Testis (tissue), 3 donors: ENCODE measurements around the gene HSPA5. TPM values are rescaled to one million over a fixed set of nuclear protein-coding genes. Genes with fewer than 3 reads are reported as not detected.
"Not testable (repeated sequence)": the region's sequence is repeated elsewhere in the genome, so short reads cannot be mapped to it uniquely, and the experiment has no call there.

Experiments
- DNase-seq: peaks from one replicate; pipeline ENCODE4 v3.0.0-alpha.2; 2019
- H3K27ac ChIP-seq, 2 donors: fragments of 200-600 bp; sonication (generic); one replicate each; pipeline ENCODE4 v1.5.1; 2019
- H3K27me3 ChIP-seq: fragments of 200-600 bp; sonication (generic); one replicate; pipeline ENCODE4 v1.5.1; 2019
- H3K36me3 ChIP-seq: fragments of 200-600 bp; sonication (generic); one replicate; pipeline ENCODE4 v1.5.1; 2017; ENCODE audit warnings: low read depth; ENCODE audit errors: missing control alignments
- H3K4me1 ChIP-seq: fragments of 200-600 bp; sonication (generic); one replicate; pipeline ENCODE4 v1.5.1; 2019
- H3K4me3 ChIP-seq, 2 donors: fragments of 200-600 bp; sonication (generic); one replicate each; pipeline ENCODE4 v1.5.1; 2017 to 2019
- H3K9me3 ChIP-seq: fragments of 200-600 bp; sonication (generic); one replicate; pipeline ENCODE4 v1.5.1; 2017
- CTCF ChIP-seq, 3 experiments: fragments of 450-650 bp in 2 of 3; fragments of 200-600 bp in 1 of 3; sonication (generic) in 1 of 3; IDR thresholded peaks; one replicate each; pipeline ENCODE4 v1.5.1; 2016 to 2019; ENCODE audit warnings: antibody characterized with exemption in 3 of 3, mild to moderate bottlenecking in 2 of 3, moderate library complexity in 1 of 3
- POLR2A ChIP-seq: fragments of 450-650 bp; IDR thresholded peaks from one replicate; pipeline ENCODE4 v1.6.1; 2017; ENCODE audit warnings: antibody characterized with exemption, mild to moderate bottlenecking, moderate library complexity
- WGBS, 2 donors: methylation state at CpG; one replicate each; pipeline ENCODE4 v1.1.5; 2018; 5-methylcytosine and 5-hydroxymethylcytosine counted together
- intact Hi-C: fragments of 100-400 bp; cut with DNase I; formaldehyde crosslinking; loops from one replicate; pipeline ENCODE4 v1.15.1; 2023; ENCODE audit warnings: low total_unique reads
- polyA plus RNA-seq: library from polyadenylated mRNA; stranded (reverse); fragments of 350-450 nt; fragmentation: Illumina TruSeq; extraction: RNeasy Lipid Tissue Mini Kit (QIAGEN cat#74804); gene quantifications from one replicate; pipeline ENCODE4 v1.2.3, GENCODE V29; 2014; ENCODE audit warnings: low read depth, low replicate concordance; ENCODE audit not compliant: insufficient read depth
- total RNA-seq, 2 donors: library from RNA; depleted of rRNA; stranded (reverse); fragments of >200 nt; gene quantifications; one replicate each; pipeline ENCODE4 v1.2.3, GENCODE V29; 2016

HSPA5 gene
- total and polyA plus RNA-seq, 3 donors from 2014 or later, result 183 to 331 (median 190) TPM

GRCh38 chr9:125202846-125203618, 38.1 kb downstream of the HSPA5 start:
- no peaks in the 10 kb centered on the region for H3K36me3 ChIP-seq
- intact Hi-C loops, result no loop called here
- no peak overlapping the region for H3K4me3 ChIP-seq
- H3K9me3 ChIP-seq, result no peaks in the 10 kb centered on the region
- peaks cover 3% of the 10 kb centered on the region for H3K4me1 ChIP-seq
- H3K27ac ChIP-seq, result no peak overlapping the region
- no peaks in the 10 kb centered on the region for H3K27me3 ChIP-seq
- DNase-seq, result no peak
- 87 to 100% methylated on average over 1 of the region's 1 CpG for WGBS, 2 donors
- TF ChIP-seq POLR2A (no peak), CTCF (IDR thresholded peaks at IDR 0.05) (no peak)

- Histone ChIP-seq H3K4me1 (peaks cover 3% of the 10 kb centered on the region), H3K4me3 (peak within 1 kb of the TSS; percentile 69 to 73), H3K9me3 (no peaks in the 10 kb centered on the region), H3K36me3 (no peaks in the 10 kb centered on the region), H3K27me3 (no peaks in the 10 kb centered on the region), H3K27ac (peak within 1 kb of the TSS; percentile 59 to 82)
- DNase-seq, result peak; percentile 94
- no peak for TF ChIP-seq CTCF (IDR thresholded peaks at IDR 0.05)
- peak; percentile 57 for TF ChIP-seq POLR2A
- intact Hi-C loops, result no loop called here
- 0% methylated on average over 22 to 51 of the region's 51 CpGs for WGBS, 2 donors
Measured at GRCh38 chr9:125200216-125201047, 40.7 kb downstream of the HSPA5 start, which contains the start of gene RABEPK. Gene RABEPK (plus strand): TSS chr9:125200542. CDS start chr9:125203014, 2,472 bp downstream.

GRCh38 chr9:125195591-125195990, 45.6 kb downstream of the HSPA5 start:
- H3K27me3 ChIP-seq, H3K9me3 ChIP-seq, intact Hi-C loops, H3K4me1 ChIP-seq, H3K27ac ChIP-seq, DNase-seq, H3K4me3 ChIP-seq, H3K36me3 ChIP-seq: not testable (repeated sequence)
- 100% methylated on average over 1 of the region's 1 CpG for WGBS, 2 donors

GRCh38 chr9:125194466-125194865, 46.7 kb downstream of the HSPA5 start:
- H3K4me3 ChIP-seq, DNase-seq, intact Hi-C loops, H3K4me1 ChIP-seq, H3K9me3 ChIP-seq, H3K36me3 ChIP-seq, H3K27me3 ChIP-seq, H3K27ac ChIP-seq: not testable (repeated sequence)
- 97 to 98% methylated on average over 5 of the region's 5 CpGs for WGBS, 2 donors

GRCh38 chr9:125190361-125190801, 50.8 kb downstream of the HSPA5 start:
- no peaks in the 10 kb centered on the region for H3K27me3 ChIP-seq
- no peaks in the 10 kb centered on the region for H3K9me3 ChIP-seq
- 35 to 41% methylated on average over 14 of the region's 14 CpGs for WGBS, 2 donors
- peak overlapping the region; percentile 73 to 100 for H3K4me3 ChIP-seq
- intact Hi-C loops, result no loop called here
- no peaks in the 10 kb centered on the region for H3K36me3 ChIP-seq
- peak overlapping the region; percentile 94 to 96 for H3K27ac ChIP-seq
- H3K4me1 ChIP-seq, result peaks cover 26% of the 10 kb centered on the region
- TF ChIP-seq CTCF (IDR thresholded peaks at IDR 0.05) (no peak), POLR2A (no peak)
- DNase-seq, result no peak
